B cell (primary cell): ENCODE measurements around the gene KSR2. TPM values are rescaled to one million over a fixed set of nuclear protein-coding genes. Genes with fewer than 3 reads are reported as not detected.

Experiments used
- ATAC-seq: fragments of 200-7000 bp; cut with Tn5 transposase; one replicate; pipeline ENCODE4 v1.10.0; 2021; ENCODE audit warnings: low read depth, mild to moderate bottlenecking, moderate number of reproducible peaks, moderate library complexity
- CTCF ChIA-PET: fragments of 350-600 bp; sonication (Branson Sonifier 250); formaldehyde crosslinking; loops from one replicate; lab custom pipeline; 2021; ENCODE audit warnings: antibody characterized with exemption, inconsistent platforms; lab: Charles Lee
- POLR2A ChIA-PET: fragments of 350-600 bp; sonication (Branson Sonifier 250); formaldehyde crosslinking; loops from one replicate; lab custom pipeline; 2021; ENCODE audit warnings: antibody characterized with exemption; lab: Charles Lee
- DNase-seq: peaks from one replicate; pipeline ENCODE4 v3.0.0; 2013
- H2AFZ ChIP-seq: 2 replicates; pipeline ENCODE4 v1.6.1; 2012; ENCODE audit warnings: mild to moderate bottlenecking, low read depth, low read length; ENCODE audit not compliant: insufficient read depth, poor library complexity, severe bottlenecking
- H3K27ac ChIP-seq, 2 donors: 1 replicate in 1 of 2; 2 replicates in 1 of 2; pipeline ENCODE4 v1.5.1; 2012 to 2013; ENCODE audit warnings: low read length in 2 of 2, mild to moderate bottlenecking in 2 of 2, moderate library complexity in 1 of 2
- H3K27me3 ChIP-seq, 4 experiments: fragments of 200-600 bp in 1 of 4; sonication (generic) in 1 of 4; replicated peaks in 1 of 4; 1 replicate in 2 of 4; 2 replicates in 2 of 4; pipeline versions ENCODE4 v1.6.1 to v1.7.0; 2013 to 2016; ENCODE audit warnings: low read length in 3 of 4, mild to moderate bottlenecking in 2 of 4, mixed read lengths in 1 of 4, moderate library complexity in 1 of 4; ENCODE audit not compliant: insufficient read depth in 4 of 4, control insufficient read depth in 3 of 4; ENCODE audit errors: control extremely low read depth in 1 of 4
- H3K36me3 ChIP-seq, 2 experiments: replicated peaks in 1 of 2; 1 replicate in 1 of 2; 2 replicates in 1 of 2; pipeline versions ENCODE4 v1.6.1 to v1.7.1; 2013; ENCODE audit warnings: low read length in 1 of 2; ENCODE audit not compliant: insufficient read depth in 2 of 2, control insufficient read depth in 1 of 2; ENCODE audit errors: control extremely low read depth in 1 of 2, extremely low read depth in 1 of 2
- H3K4me1 ChIP-seq, 2 donors: fragments of 200-600 bp in 1 of 2; sonication (generic) in 1 of 2; 1 replicate in 1 of 2; 2 replicates in 1 of 2; pipeline versions ENCODE4 v1.5.1 to v1.6.1; 2013 to 2017; ENCODE audit warnings: low read length in 2 of 2; ENCODE audit not compliant: control insufficient read depth in 2 of 2, insufficient read depth in 2 of 2
- H3K4me2 ChIP-seq: replicated peaks from 2 replicates; pipeline ENCODE3; 2012; ENCODE audit warnings: mild to moderate bottlenecking, low read depth, low read length; ENCODE audit not compliant: poor library complexity, severe bottlenecking
- H3K4me3 ChIP-seq, 5 experiments: fragments of 200-600 bp in 1 of 5; sonication (generic) in 1 of 5; 1 replicate in 3 of 5; 2 replicates in 2 of 5; pipeline versions ENCODE4 v1.5.1 to v1.7.0; 2011 to 2016; ENCODE audit warnings: low read length in 4 of 5, mild to moderate bottlenecking in 4 of 5, low read depth in 2 of 5, control low read depth in 1 of 5, moderate library complexity in 1 of 5; ENCODE audit not compliant: insufficient read depth in 1 of 5; ENCODE audit errors: control extremely low read depth in 1 of 5, extremely low read depth in 1 of 5
- H3K79me2 ChIP-seq: fragments of 200-600 bp; sonication (generic); one replicate; pipeline ENCODE4 v1.6.0; 2016; ENCODE audit warnings: low read length; ENCODE audit not compliant: control insufficient read depth, insufficient read depth
- H3K9ac ChIP-seq: fragments of 200-600 bp; sonication (generic); 2 replicates; pipeline ENCODE4 v1.6.1; 2017; ENCODE audit warnings: mild to moderate bottlenecking, low read length, moderate library complexity
- H3K9me3 ChIP-seq, 3 donors: one replicate each; pipeline versions ENCODE4 v1.6.1 to v1.7.1; 2013; ENCODE audit warnings: low read length in 2 of 3; ENCODE audit not compliant: control insufficient read depth in 2 of 3, insufficient read depth in 1 of 3; ENCODE audit errors: control extremely low read depth in 1 of 3
- H4K20me1 ChIP-seq: 2 replicates; pipeline ENCODE4 v1.6.0; 2012; ENCODE audit warnings: mild to moderate bottlenecking, low read length; ENCODE audit not compliant: insufficient read depth, control insufficient read depth, poor library complexity, severe bottlenecking
- H3K27ac Mint-ChIP-seq: one replicate; pipeline ENCODE4 v1.8.0; 2021; ENCODE audit warnings: mixed read lengths
- H3K27me3 Mint-ChIP-seq: one replicate; pipeline ENCODE4 v1.8.0; 2021; ENCODE audit warnings: mixed read lengths
- H3K4me1 Mint-ChIP-seq: one replicate; pipeline ENCODE4 v1.8.0; 2021; ENCODE audit warnings: mixed read lengths
- H3K4me3 Mint-ChIP-seq: one replicate; pipeline ENCODE4 v1.8.0; 2021; ENCODE audit warnings: mixed read lengths
- H3K9me3 Mint-ChIP-seq: one replicate; pipeline ENCODE4 v1.8.0; 2022; ENCODE audit warnings: mixed read lengths; ENCODE audit not compliant: insufficient read depth
- CTCF ChIP-seq: fragments of 200-600 bp; IDR thresholded peaks from one replicate; pipeline ENCODE4 v1.8.0; 2022; ENCODE audit warnings: antibody characterized with exemption, mild to moderate bottlenecking
- EZH2 ChIP-seq: IDR thresholded peaks from 2 replicates; pipeline ENCODE4 v1.6.1; 2012; ENCODE audit warnings: borderline replicate concordance, low read depth, mild to moderate bottlenecking, moderate library complexity, low read length; ENCODE audit not compliant: insufficient read depth, poor library complexity, severe bottlenecking
- WGBS: methylation state at CpG from one replicate; pipeline ENCODE4 v1.1.5; 2013; ENCODE audit warnings: missing lambda C conversion rate; ENCODE audit not compliant: insufficient coverage; 5-methylcytosine and 5-hydroxymethylcytosine counted together
- intact Hi-C: fragments of 100-400 bp; cut with micrococcal nuclease; formaldehyde crosslinking; loops from one replicate; pipeline ENCODE4 v1.10.0; 2022
- polyA plus RNA-seq: library from polyadenylated mRNA; depleted of rRNA; stranded (reverse); fragments of >200 nt; gene quantifications from 2 replicates; pipeline ENCODE4 v1.2.3, GENCODE V29; 2012
- total RNA-seq, 2 donors: library from RNA; stranded (reverse); fragments of 120-200 nt in 1 of 2; gene quantifications; 1 replicate in 1 of 2; 2 replicates in 1 of 2; pipeline versions ENCODE4 v1.2.3 to v1.2.4, GENCODE V29; 2013 to 2022

KSR2 gene
- total and polyA plus RNA-seq, 2 donors (not counting 1 experiment from before 2014, with no cell fraction given) = not detected

- Histone ChIP-seq H2AFZ (no peak overlapping the region), H3K4me2 (no peak overlapping the region), H3K27me3 (no peaks in the 10 kb centered on the region), H3K36me3 (no peaks in the 10 kb centered on the region), H3K9ac (no peak overlapping the region), H3K9me3 (peaks cover 0 to 7% (median 0%) of the 10 kb centered on the region in 3 donors), H4K20me1 (no peaks in the 10 kb centered on the region), H3K27ac (no peak overlapping the region), H3K4me1 (no peaks in the 10 kb centered on the region), H3K4me3 (no peak overlapping the region), H3K79me2 (no peaks in the 10 kb centered on the region)
- no peak for DNase-seq
- CTCF ChIA-PET = no interaction called here
- no peak for ATAC-seq
- Mint-ChIP-seq H3K4me3 (no peak overlapping the region), H3K9me3 (peaks cover 2% of the 10 kb centered on the region), H3K4me1 (no peaks in the 10 kb centered on the region), H3K27me3 (peaks cover 4% of the 10 kb centered on the region), H3K27ac (no peak overlapping the region)
- intact Hi-C loops = no loop called here
- 79% methylated on average over 3 of the region's 4 CpGs for WGBS
- no peak for TF ChIP-seq EZH2
- no peak for TF ChIP-seq CTCF
- POLR2A ChIA-PET = no interaction called here
Measured at GRCh38 chr12:117469883-117470483, 498.8 kb downstream of the KSR2 start.

GRCh38 chr12:117468016-117468415, 500.8 kb downstream of the KSR2 start:
- Histone ChIP-seq H3K27ac (no peak overlapping the region), H3K9ac (no peak overlapping the region), H3K79me2 (no peaks in the 10 kb centered on the region), H2AFZ (no peak overlapping the region), H3K9me3 (peaks cover 0 to 7% (median 0%) of the 10 kb centered on the region in 3 donors), H4K20me1 (no peaks in the 10 kb centered on the region), H3K4me2 (no peak overlapping the region), H3K4me1 (no peaks in the 10 kb centered on the region), H3K4me3 (no peak overlapping the region), H3K27me3 (no peaks in the 10 kb centered on the region), H3K36me3 (no peaks in the 10 kb centered on the region)
- TF ChIP-seq CTCF (no peak), EZH2 (no peak)
- ATAC-seq = no peak
- 71% methylated on average over 3 of the region's 3 CpGs for WGBS
- Mint-ChIP-seq H3K4me1 (no peaks in the 10 kb centered on the region), H3K27ac (no peak overlapping the region), H3K9me3 (peaks cover 2% of the 10 kb centered on the region), H3K27me3 (no peaks in the 10 kb centered on the region), H3K4me3 (no peak overlapping the region)
- intact Hi-C loops = no loop called here
- DNase-seq = no peak
- CTCF ChIA-PET = no interaction called here
- POLR2A ChIA-PET = no interaction called here
